ENCODE data around the gene HSH2D. TPM values are rescaled to one million over a fixed set of nuclear protein-coding genes. Genes with fewer than 3 reads are reported as not detected.
A peak's percentile ranks its signal among the peaks of the same experiment; 100 is the strongest.

Gene HSH2D
- total and polyA plus RNA-seq, 9 of the 15 experiments (the other 6 are each of a cell fraction or from before 2014, with no cell fraction given) = 0.03 to 1.1 (median 0.35) TPM; not detected in 1

DNA sequence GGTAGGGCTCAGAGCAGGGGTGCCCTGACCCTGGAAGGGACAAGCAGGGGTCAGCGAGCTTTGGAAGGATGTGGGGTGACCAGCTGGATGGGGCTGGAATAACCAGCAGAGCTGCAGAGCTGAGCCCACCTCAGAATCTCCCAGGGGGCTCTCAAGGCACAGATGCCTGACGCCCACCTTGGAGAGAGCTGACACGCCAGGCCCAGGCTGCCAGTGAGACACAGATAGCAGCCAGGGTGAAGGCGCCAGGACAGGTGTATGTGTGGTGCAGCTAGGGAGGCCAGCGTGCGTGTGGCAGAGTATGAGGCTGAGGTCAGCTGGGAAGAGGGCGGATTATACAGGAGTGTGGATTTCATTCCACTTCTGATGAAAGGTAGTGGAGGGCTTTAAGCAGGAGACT is 63.2 kb downstream of the HSH2D start:
- Histone ChIP-seq H3K4me1 (replicated peaks in 1 of 2; ENCODE audit: control insufficient read depth in 2 of 2, insufficient read depth in 2 of 2, low read length in 2 of 2) (peaks cover 0 to 18% of the 10 kb centered on the region in 2 experiments; a peak in 3 of 5 replicates), H3K4me3 (no peak overlapping the region), H3K27me3 (ENCODE audit: control insufficient read depth in 2 of 2, insufficient read depth in 2 of 2, low read length in 2 of 2) (no peaks in the 10 kb centered on the region), H3K9ac (ENCODE audit: insufficient read depth in 1 of 2, low read depth in 2 of 2, low read length in 2 of 2) (0 out of 4 replicates have a peak overlapping the region, but pooled peaks of 1 of the 2 experiments have one; percentile 52), H3K9me1 (ENCODE audit: control insufficient read depth, insufficient read depth, low read length) (peaks cover 4% of the 10 kb centered on the region), H3K4me2 (ENCODE audit: insufficient read depth, low read length) (no peak overlapping the region), H2AFZ (ENCODE audit: low read depth, low read length) (no peak overlapping the region), H3K9me3 (replicated peaks; ENCODE audit: control insufficient read depth, insufficient read depth, low read depth, low read length) (no peaks in the 10 kb centered on the region), H3K36me3 (ENCODE audit: control insufficient read depth, insufficient read depth, low read length) (peaks cover 47% of the 10 kb centered on the region; the same call in 2 of the 3 replicates), H3K79me2 (ENCODE audit: control insufficient read depth, insufficient read depth, low read length) (no peaks in the 10 kb centered on the region), H4K20me1 (replicated peaks; ENCODE audit: control insufficient read depth, insufficient read depth, low read length) (no peaks in the 10 kb centered on the region), H3K27ac (ENCODE audit: extremely low read depth, low read depth, low read length) (no peak overlapping the region)
- BruUV-seq (replicated peaks) = no TSS peak
- FAIRE-seq = no peak
- WGBS (ENCODE audit: insufficient coverage, low coverage, missing lambda C conversion rate) = 93% methylated on average over 7 of the region's 7 CpGs
- intact Hi-C loops (cut with micrococcal nuclease) (no loop called here), in situ Hi-C loops (cut with MboI) (no loop called here)
- CTCF ChIA-PET (ENCODE audit: low intra/inter-chr PET ratio) = no interaction called here
- ATAC-seq = no peak
- TF ChIP-seq SREBF2 (CRISPR knock-in tag; IDR thresholded peaks at IDR 0.05) (no peak), KDM5B (IDR thresholded peaks at IDR 0.05; ENCODE audit: insufficient replicate concordance, low read depth, low read length) (no peak), ZKSCAN3 (CRISPR knock-in tag; IDR thresholded peaks at IDR 0.05) (no peak)
- POLR2A ChIA-PET = interaction anchor here (0.7 to 2.4 kb wide), 3 partner anchors 9 to 1424 kb away, joined by 3 to 8 read pairs (median 3); partner anchors contain the start of gene AP1M1
- no peak for DNase-seq (ENCODE audit: extremely low read depth in 1 of 4, low spot score in 3 of 4)

GRCh38 chr19:16207063-16207462 is 63.6 kb downstream of the HSH2D start:
- H3K9ac ChIP-seq (ENCODE audit: insufficient read depth in 1 of 2, low read depth in 2 of 2, low read length in 2 of 2) = peak overlapping the region in 1 of 2 experiments; percentile 26; a peak in 1 of 4 replicates
- H3K27ac ChIP-seq (ENCODE audit: extremely low read depth, low read depth, low read length) = no peak overlapping the region
- no peak overlapping the region for H3K4me2 ChIP-seq (ENCODE audit: insufficient read depth, low read length)
- intact Hi-C loops (cut with micrococcal nuclease) (no loop called here), in situ Hi-C loops (cut with MboI) (no loop called here)
- H3K79me2 ChIP-seq (ENCODE audit: control insufficient read depth, insufficient read depth, low read length) = no peaks in the 10 kb centered on the region
- DNase-seq (ENCODE audit: extremely low read depth in 1 of 4, low spot score in 3 of 4) (no peak), FAIRE-seq (no peak), ATAC-seq (no peak)
- peaks cover 43% of the 10 kb centered on the region; the same call in 2 of the 3 replicates for H3K36me3 ChIP-seq (ENCODE audit: control insufficient read depth, insufficient read depth, low read length)
- H3K27me3 ChIP-seq (ENCODE audit: control insufficient read depth in 2 of 2, insufficient read depth in 2 of 2, low read length in 2 of 2) = no peaks in the 10 kb centered on the region
- WGBS (ENCODE audit: insufficient coverage, low coverage, missing lambda C conversion rate) = 75% methylated on average over 10 of the region's 10 CpGs
- no peaks in the 10 kb centered on the region for H3K9me3 ChIP-seq (replicated peaks; ENCODE audit: control insufficient read depth, insufficient read depth, low read depth, low read length)
- peaks cover 4% of the 10 kb centered on the region for H3K9me1 ChIP-seq (ENCODE audit: control insufficient read depth, insufficient read depth, low read length)
- BruUV-seq (replicated peaks) = no TSS peak
- peaks cover 0 to 16% of the 10 kb centered on the region in 2 experiments; a peak in 3 of 5 replicates for H3K4me1 ChIP-seq (replicated peaks in 1 of 2; ENCODE audit: control insufficient read depth in 2 of 2, insufficient read depth in 2 of 2, low read length in 2 of 2)
- ChIA-PET CTCF (ENCODE audit: low intra/inter-chr PET ratio) (no interaction called here), POLR2A (interaction anchor here (0.7 to 2.4 kb wide), 3 partner anchors 9 to 1424 kb away, joined by 3 to 8 read pairs (median 3); partner anchors contain the start of gene AP1M1)
- H4K20me1 ChIP-seq (replicated peaks; ENCODE audit: control insufficient read depth, insufficient read depth, low read length) = no peaks in the 10 kb centered on the region
- H3K4me3 ChIP-seq = no peak overlapping the region
- H2AFZ ChIP-seq (ENCODE audit: low read depth, low read length) = no peak overlapping the region
- TF ChIP-seq KDM5B (IDR thresholded peaks at IDR 0.05; ENCODE audit: insufficient replicate concordance, low read depth, low read length) = no peak
- no peak for TF ChIP-seq PHF8 (IDR thresholded peaks at IDR 0.05; ENCODE audit: borderline replicate concordance, low read length)
- TF ChIP-seq POLR2G (IDR thresholded peaks at IDR 0.05; ENCODE audit: low read depth, low read length) = peak; percentile 41; the same call in 1 of the 2 replicates
- TF ChIP-seq RBFOX2 (IDR thresholded peaks at IDR 0.05; ENCODE audit: low read depth, low read length) = 0 out of 2 replicates have a peak, but pooled peaks have one; percentile 25
- TF ChIP-seq EP400 (IDR thresholded peaks at IDR 0.05) = no peak
- TF ChIP-seq CLOCK (CRISPR knock-in tag; IDR thresholded peaks at IDR 0.05; ENCODE audit: borderline replicate concordance) = no peak
- no peak for TF ChIP-seq TEAD4 (IDR thresholded peaks at IDR 0.05; ENCODE audit: low read length)
- no peak for TF ChIP-seq TEAD4 (CRISPR knock-in tag; IDR thresholded peaks at IDR 0.05; ENCODE audit: borderline replicate concordance)
- TF ChIP-seq MIER1 (IDR thresholded peaks at IDR 0.05; ENCODE audit: low read depth) = no peak

All from K562 (cell line).